ENCODE data around the gene STAT5B. TPM values are rescaled to one million over a fixed set of nuclear protein-coding genes. Genes with fewer than 3 reads are reported as not detected.

Gene STAT5B
- total and polyA plus RNA-seq, 2 experiments from 2014 or later = 26.8 to 62.4 TPM

DNA sequence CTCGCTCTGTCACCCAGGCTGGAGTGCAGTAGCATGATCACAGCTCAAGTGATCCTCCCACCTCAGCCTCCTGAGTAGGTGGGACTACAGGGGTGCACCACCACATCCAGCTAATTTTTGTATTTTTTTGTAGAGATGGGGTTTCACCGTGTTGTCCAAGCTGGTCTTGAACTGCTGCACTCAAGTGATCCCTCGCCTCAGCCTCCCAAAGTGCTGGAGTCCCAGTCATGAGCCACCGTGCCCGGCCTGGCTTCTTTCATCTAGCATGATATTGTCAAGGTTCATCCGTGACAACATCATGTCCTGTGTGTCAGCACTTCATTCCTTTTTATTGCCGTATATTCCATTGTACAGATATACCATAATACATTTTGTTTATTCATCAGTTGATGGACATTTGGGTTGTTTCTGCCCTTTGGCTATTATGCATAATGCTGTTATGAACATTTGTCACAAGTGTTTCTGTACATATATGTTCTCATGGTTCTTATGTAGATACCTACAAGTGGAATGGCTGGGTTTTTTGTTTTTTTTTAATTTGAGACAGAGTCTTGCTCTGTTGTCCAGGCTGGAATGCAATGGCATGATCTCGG, 78.5 kb downstream of the STAT5B start:
- no peak overlapping the region for H3K4me3 ChIP-seq
- H3K27ac ChIP-seq = no peak overlapping the region
- H3K36me3 ChIP-seq = no peaks in the 10 kb centered on the region
- H3K27me3 ChIP-seq = no peaks in the 10 kb centered on the region
- H3K4me1 ChIP-seq (ENCODE audit: low read depth) = no peaks in the 10 kb centered on the region
- no peaks in the 10 kb centered on the region for H3K9me3 ChIP-seq (ENCODE audit: low read depth)
- TF ChIP-seq, protein P1, sequence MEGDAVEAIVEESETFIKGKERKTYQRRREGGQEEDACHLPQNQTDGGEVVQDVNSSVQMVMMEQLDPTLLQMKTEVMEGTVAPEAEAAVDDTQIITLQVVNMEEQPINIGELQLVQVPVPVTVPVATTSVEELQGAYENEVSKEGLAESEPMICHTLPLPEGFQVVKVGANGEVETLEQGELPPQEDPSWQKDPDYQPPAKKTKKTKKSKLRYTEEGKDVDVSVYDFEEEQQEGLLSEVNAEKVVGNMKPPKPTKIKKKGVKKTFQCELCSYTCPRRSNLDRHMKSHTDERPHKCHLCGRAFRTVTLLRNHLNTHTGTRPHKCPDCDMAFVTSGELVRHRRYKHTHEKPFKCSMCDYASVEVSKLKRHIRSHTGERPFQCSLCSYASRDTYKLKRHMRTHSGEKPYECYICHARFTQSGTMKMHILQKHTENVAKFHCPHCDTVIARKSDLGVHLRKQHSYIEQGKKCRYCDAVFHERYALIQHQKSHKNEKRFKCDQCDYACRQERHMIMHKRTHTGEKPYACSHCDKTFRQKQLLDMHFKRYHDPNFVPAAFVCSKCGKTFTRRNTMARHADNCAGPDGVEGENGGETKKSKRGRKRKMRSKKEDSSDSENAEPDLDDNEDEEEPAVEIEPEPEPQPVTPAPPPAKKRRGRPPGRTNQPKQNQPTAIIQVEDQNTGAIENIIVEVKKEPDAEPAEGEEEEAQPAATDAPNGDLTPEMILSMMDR (IDR thresholded peaks at IDR 0.05; ENCODE audit: low read depth, low read length) = no peak
- no peak for DNase-seq (ENCODE audit: low read depth in 1 of 2, low spot score in 1 of 2)

DNA sequence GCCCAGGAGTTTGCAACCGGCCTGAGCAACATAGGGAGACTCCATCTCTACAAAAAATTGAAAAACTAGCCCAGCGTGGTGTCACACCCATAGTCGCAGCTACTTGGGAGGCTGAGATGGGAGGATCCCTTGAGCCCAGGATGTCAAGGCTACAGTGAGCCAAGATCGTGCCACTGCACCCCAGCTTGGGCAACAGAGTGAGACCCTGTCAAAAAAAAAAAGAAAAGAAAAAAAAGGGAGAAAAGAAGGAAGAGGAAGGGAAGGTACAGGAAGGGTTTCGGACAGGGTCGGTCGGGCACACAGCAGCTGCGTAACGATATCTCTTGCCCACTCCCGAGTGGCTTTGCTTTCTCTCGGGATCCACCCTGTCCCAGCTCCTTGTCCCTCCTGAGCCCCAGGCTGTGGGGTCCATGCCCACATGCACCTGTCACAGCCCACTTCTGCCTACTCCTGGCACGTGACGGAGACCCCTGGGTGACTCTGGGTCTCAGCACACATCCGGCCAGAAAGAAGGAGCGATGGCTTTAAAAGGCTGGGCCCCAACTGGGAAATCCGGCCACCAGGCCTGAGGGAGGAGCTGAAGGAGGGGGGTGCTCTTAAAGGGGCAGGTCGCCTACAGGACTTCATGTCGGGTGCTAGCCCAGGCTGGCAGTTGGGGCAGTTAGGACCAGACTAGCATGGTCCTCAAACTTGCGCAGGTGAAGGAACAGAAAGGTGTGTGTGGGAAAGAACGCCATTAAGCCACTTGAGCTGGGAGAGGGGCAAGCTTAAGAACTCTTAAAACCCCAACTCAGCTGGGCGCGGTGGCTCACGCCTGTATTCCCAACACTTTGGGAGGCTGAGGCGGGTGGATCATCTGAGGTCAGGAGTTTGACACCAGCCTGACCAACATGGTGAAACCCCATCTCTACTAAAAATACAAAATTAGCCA, 82.0 kb downstream of the STAT5B start, which contains the start of gene GHDC:
Gene GHDC (minus strand): TSS at position 526 of the 931 bp plus-strand sequence. CDS start 913 bp downstream, outside the sequence.
- H3K27me3 ChIP-seq = no peaks in the 10 kb centered on the region
- no peaks in the 10 kb centered on the region for H3K4me1 ChIP-seq (ENCODE audit: low read depth)
- no peak within 1 kb of the TSS for H3K27ac ChIP-seq
- TF ChIP-seq, protein P1 (IDR thresholded peaks at IDR 0.05; ENCODE audit: low read depth, low read length) = no peak
- H3K9me3 ChIP-seq (ENCODE audit: low read depth) = no peaks in the 10 kb centered on the region
- DNase-seq (ENCODE audit: low read depth in 1 of 2, low spot score in 1 of 2) = peak; percentile 77 to 83
- H3K36me3 ChIP-seq = no peaks in the 10 kb centered on the region
- H3K4me3 ChIP-seq = peak within 1 kb of the TSS; percentile 25

DNA sequence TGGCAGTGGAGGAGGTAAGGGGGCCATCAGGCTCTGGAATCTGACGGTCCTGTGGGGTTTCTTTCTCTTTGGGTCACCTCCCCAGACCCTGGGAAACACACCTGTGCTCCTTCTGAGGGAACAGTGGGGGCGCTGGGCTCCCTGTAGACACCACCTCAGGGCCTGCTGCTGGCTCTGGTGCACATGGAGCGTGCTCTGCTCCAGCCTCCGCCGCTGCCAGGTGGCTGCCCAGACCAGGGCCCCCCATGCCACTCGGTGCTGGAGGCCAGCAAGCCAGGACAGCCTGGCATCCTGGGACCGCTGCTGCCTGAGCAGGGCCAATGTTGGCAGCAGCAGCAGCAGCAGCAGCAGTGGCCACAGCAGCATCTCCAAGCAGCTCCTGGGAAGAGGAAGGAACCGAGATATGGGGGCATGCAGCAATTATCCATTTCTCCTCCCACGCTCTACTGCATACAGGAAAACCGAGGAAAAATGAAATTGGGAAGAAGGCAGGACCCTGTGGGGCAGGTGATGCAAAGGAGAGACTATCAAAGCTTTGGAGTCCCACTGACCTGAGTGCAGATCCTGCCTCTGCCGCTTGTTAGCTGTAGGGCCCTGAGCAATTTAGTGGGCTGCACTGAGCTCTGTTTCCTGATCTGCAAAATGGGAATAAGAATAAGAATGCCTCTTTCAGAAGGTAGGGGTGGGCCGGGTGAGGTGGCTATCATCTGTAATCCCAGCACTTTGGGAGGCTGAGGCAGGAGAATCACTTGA, 82.8 kb downstream of the STAT5B start:
- Histone ChIP-seq H3K36me3 (no peaks in the 10 kb centered on the region), H3K27ac (no peak overlapping the region), H3K4me3 (peak overlapping the region; percentile 25), H3K27me3 (no peaks in the 10 kb centered on the region), H3K9me3 (ENCODE audit: low read depth) (no peaks in the 10 kb centered on the region), H3K4me1 (ENCODE audit: low read depth) (no peaks in the 10 kb centered on the region)
- TF ChIP-seq, protein P1 (IDR thresholded peaks at IDR 0.05; ENCODE audit: low read depth, low read length) = no peak
- DNase-seq (ENCODE audit: low read depth in 1 of 2, low spot score in 1 of 2) = no peak

DNA sequence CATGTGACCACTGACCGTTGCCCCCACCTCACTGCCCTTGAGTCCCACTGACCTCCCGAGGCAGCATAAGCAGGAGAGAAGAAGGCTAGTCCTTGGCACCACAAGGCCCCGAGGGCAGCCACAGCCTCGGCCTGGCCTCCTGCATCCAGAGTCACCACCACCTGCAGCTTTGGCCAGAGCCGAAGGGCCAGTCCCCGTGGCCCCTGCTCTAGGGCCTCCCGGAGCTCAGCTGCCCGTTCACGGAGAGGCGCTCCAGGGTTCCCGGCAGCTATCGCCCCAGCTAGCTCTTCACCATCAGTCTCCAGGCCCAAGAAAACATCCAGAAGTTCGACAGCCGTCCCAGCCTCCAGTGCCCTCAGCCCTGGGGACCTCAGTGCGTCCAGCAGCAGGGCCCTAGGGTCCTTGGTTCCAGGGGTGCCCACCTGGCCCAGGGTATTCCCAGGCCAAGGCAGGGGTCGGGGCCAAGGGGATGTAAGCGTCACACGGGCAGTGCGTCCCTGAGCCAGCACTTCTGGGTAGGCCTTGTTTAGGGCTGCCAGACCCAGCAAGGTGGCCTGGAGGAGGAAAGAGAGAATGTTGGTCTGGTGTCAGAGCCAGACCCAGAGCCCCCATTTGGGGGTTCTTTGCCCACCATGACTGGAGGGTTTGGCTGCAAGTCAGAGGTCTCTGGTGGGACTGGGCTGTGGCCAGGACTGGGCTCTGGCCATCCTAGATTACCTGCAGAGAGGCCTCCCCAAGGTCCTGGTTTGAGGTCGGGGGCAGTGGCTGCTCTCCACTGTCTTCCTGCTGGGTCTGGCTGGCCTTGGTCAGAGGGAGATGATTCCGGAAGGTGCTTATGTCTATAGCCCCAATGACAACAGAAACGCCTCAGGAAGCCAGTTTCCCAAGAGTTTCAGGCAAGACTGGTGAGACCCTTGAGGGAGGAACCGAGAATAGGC, 83.7 kb downstream of the STAT5B start:
- Histone ChIP-seq H3K27me3 (no peaks in the 10 kb centered on the region), H3K9me3 (ENCODE audit: low read depth) (no peaks in the 10 kb centered on the region), H3K4me3 (no peak overlapping the region), H3K36me3 (no peaks in the 10 kb centered on the region), H3K27ac (no peak overlapping the region), H3K4me1 (ENCODE audit: low read depth) (no peaks in the 10 kb centered on the region)
- TF ChIP-seq, protein P1 (IDR thresholded peaks at IDR 0.05; ENCODE audit: low read depth, low read length) = no peak
- DNase-seq (ENCODE audit: low read depth in 1 of 2, low spot score in 1 of 2) = no peak

DNA sequence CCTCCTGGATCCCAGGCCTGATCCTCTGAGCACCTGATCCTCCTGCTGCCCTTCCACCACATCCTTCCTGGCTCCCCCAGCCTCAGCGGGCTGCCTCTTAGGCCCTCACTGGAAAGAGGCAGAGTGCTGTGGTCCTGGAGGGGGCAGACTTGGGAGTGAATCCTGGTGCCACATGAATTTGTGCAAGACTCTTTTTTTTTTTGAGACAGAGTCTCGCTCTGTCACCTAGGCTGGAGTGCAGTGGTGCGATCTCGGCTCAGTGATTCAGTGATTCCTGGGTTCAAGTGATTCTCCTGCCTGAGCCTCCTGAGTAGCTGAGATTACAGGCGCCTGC, 84.9 kb downstream of the STAT5B start:
- TF ChIP-seq, protein P1 (IDR thresholded peaks at IDR 0.05; ENCODE audit: low read depth, low read length) = no peak
- no peak for DNase-seq (ENCODE audit: low read depth in 1 of 2, low spot score in 1 of 2)
- H3K4me1 ChIP-seq (ENCODE audit: low read depth) = no peaks in the 10 kb centered on the region
- H3K4me3 ChIP-seq = no peak overlapping the region
- H3K27ac ChIP-seq = no peak overlapping the region
- no peaks in the 10 kb centered on the region for H3K36me3 ChIP-seq
- H3K27me3 ChIP-seq = no peaks in the 10 kb centered on the region
- H3K9me3 ChIP-seq (ENCODE audit: low read depth) = no peaks in the 10 kb centered on the region

Measured in cardiac muscle cell (in vitro differentiated cells and primary cell).